GM12878 (cell line): Measurements from ENCODE around the gene ATRN. TPM values are rescaled to one million over a fixed set of nuclear protein-coding genes. Genes with fewer than 3 reads are reported as not detected.

ENCODE experiments used
- ATAC-seq: fragments of 200-7000 bp; cut with Tn5 transposase; 3 replicates; pipeline ENCODE4 v1.9.1; 2020; ENCODE audit warnings: mild to moderate bottlenecking, moderate library complexity
- BruUV-seq: library from RNA; stranded (reverse); fragments of 400-500 nt; replicated peaks from 2 replicates; lab custom pipeline; 2021; lab: Mats Ljungman, UMichigan
- CTCF ChIA-PET: fragments of 300-600 bp; sonication (Branson Sonifier 250); formaldehyde crosslinking; extraction: SDS; loops from one replicate; lab custom pipeline; 2021; ENCODE audit warnings: inconsistent platforms; lab: Yijun Ruan, JAX
- POLR2A ChIA-PET: fragments of 350-600 bp; formaldehyde crosslinking; extraction: SDS; loops from one replicate; lab custom pipeline; 2021; ENCODE audit warnings: inconsistent platforms; lab: Charles Lee
- RAD21 ChIA-PET: fragments of 300-600 bp; sonication (Branson Sonifier 250); formaldehyde crosslinking; loops from one replicate; lab custom pipeline; 2023; ENCODE audit warnings: antibody characterized with exemption; ENCODE audit not compliant: unreplicated experiment; lab: Charles Lee
- SMC1A ChIA-PET: fragments of 300-600 bp; sonication (Branson Sonifier 250); formaldehyde crosslinking; loops from one replicate; lab custom pipeline; 2023; ENCODE audit not compliant: unreplicated experiment, uncharacterized antibody; lab: Charles Lee
- DNase-seq: peaks from one replicate; pipeline ENCODE4 v3.0.0-alpha.2; 2011; ENCODE audit warnings: low read depth, low spot score
- FAIRE-seq: peaks from 3 replicates; lab custom pipeline; 2011; peaks lifted over from hg19 to GRCh38; lab: Jason Lieb, UNC
- H2AFZ ChIP-seq: 2 replicates; pipeline ENCODE4 v1.6.0; 2011; ENCODE audit warnings: low read depth, low read length, control low read depth; ENCODE audit not compliant: control insufficient read depth
- H3K27ac ChIP-seq: 2 replicates; pipeline ENCODE4 v1.5.1; 2011; ENCODE audit warnings: control low read depth; ENCODE audit not compliant: control insufficient read depth, insufficient read depth
- H3K27me3 ChIP-seq, 2 experiments: replicated peaks in 1 of 2; 2 replicates each; pipeline versions ENCODE4 v1.6.0 to v1.6.1; 2011; ENCODE audit warnings: low read length in 1 of 2; ENCODE audit not compliant: control insufficient read depth in 2 of 2, insufficient read depth in 2 of 2
- H3K36me3 ChIP-seq, 2 experiments: 2 replicates each; pipeline ENCODE4 v1.5.1; 2011; ENCODE audit warnings: low read length in 1 of 2; ENCODE audit not compliant: control insufficient read depth in 2 of 2, insufficient read depth in 2 of 2
- H3K4me1 ChIP-seq: 2 replicates; pipeline ENCODE4 v1.6.1; 2011; ENCODE audit warnings: mild to moderate bottlenecking, low read length, moderate library complexity, mixed read lengths; ENCODE audit not compliant: control insufficient read depth, insufficient read depth
- H3K4me2 ChIP-seq: 2 replicates; pipeline ENCODE4 v1.6.0; 2011; ENCODE audit warnings: control low read depth; ENCODE audit not compliant: control insufficient read depth, insufficient read depth
- H3K4me3 ChIP-seq: fragments of 200-600 bp; sonication (generic); 2 replicates; pipeline ENCODE4 v1.5.1; 2016
- H3K79me2 ChIP-seq: 2 replicates; pipeline ENCODE4 v1.6.0; 2011; ENCODE audit warnings: low read length; ENCODE audit not compliant: control insufficient read depth, insufficient read depth
- H3K9ac ChIP-seq: 2 replicates; pipeline ENCODE4 v1.8.0; 2011; ENCODE audit warnings: low read length, control low read depth, mixed read lengths; ENCODE audit not compliant: control insufficient read depth, insufficient read depth
- H3K9me3 ChIP-seq: replicated peaks from 3 replicates; pipeline ENCODE4 v1.5.1; 2011; ENCODE audit warnings: mild to moderate bottlenecking, low read length; ENCODE audit not compliant: control insufficient read depth, insufficient read depth
- H4K20me1 ChIP-seq: 2 replicates; pipeline ENCODE4 v1.6.0; 2011; ENCODE audit not compliant: control insufficient read depth, insufficient read depth
- BCL3 ChIP-seq: IDR thresholded peaks from 2 replicates; pipeline ENCODE4 v1.6.1; 2011; ENCODE audit warnings: borderline replicate concordance, low read depth, mild to moderate bottlenecking, moderate library complexity, low read length; ENCODE audit not compliant: insufficient read depth, poor library complexity, severe bottlenecking
- IRF4 ChIP-seq: IDR thresholded peaks from 2 replicates; pipeline ENCODE4 v1.6.1; 2011; ENCODE audit warnings: low read depth, low read length
- LARP7 ChIP-seq: fragments of 450-650 bp; IDR thresholded peaks from 2 replicates; pipeline ENCODE4 v1.6.1; 2017; ENCODE audit warnings: mild to moderate bottlenecking
- MAX ChIP-seq: IDR thresholded peaks from 2 replicates; pipeline ENCODE4 v1.6.1; 2012; ENCODE audit warnings: low read depth, low read length, improper control_type of control experiment
- MYB ChIP-seq: fragments of 150-350 bp; IDR thresholded peaks from 2 replicates; pipeline ENCODE4 v1.6.1; 2014; ENCODE audit warnings: mild to moderate bottlenecking, low read depth, low read length, borderline replicate concordance
- RCOR1 ChIP-seq: conservative IDR thresholded peaks from 2 replicates; pipeline ENCODE4 v1.6.1; 2012; ENCODE audit warnings: low read depth, low read length, improper control_type of control experiment
- SKIL ChIP-seq: fragments of 450-650 bp; IDR thresholded peaks from 2 replicates; pipeline ENCODE4 v1.6.1; 2017; ENCODE audit warnings: mild to moderate bottlenecking, low read depth, inconsistent platforms; ENCODE audit not compliant: poor library complexity, severe bottlenecking
- TCF12 ChIP-seq: IDR thresholded peaks from 2 replicates; pipeline ENCODE4 v1.6.1; 2011; ENCODE audit warnings: low read depth, mild to moderate bottlenecking, low read length
- USF1 ChIP-seq: IDR thresholded peaks from 2 replicates; pipeline ENCODE4 v1.6.1; 2011; ENCODE audit warnings: borderline replicate concordance, low read depth, mild to moderate bottlenecking, moderate library complexity, mixed read lengths, low read length; ENCODE audit not compliant: insufficient read depth; ENCODE audit errors: extremely low read length
- ZNF384 ChIP-seq: IDR thresholded peaks from 2 replicates; pipeline ENCODE4 v1.6.1; 2012; ENCODE audit warnings: low read depth, mild to moderate bottlenecking, low read length, improper control_type of control experiment, borderline replicate concordance
- WGBS: methylation state at CpG from one replicate; pipeline ENCODE4 v1.1.6; 2016; ENCODE audit warnings: low lambda C conversion rate; ENCODE audit not compliant: insufficient replicate concordance, insufficient coverage; ENCODE audit errors: missing lambda C conversion rate; 5-methylcytosine and 5-hydroxymethylcytosine counted together
- in situ Hi-C: fragments of 300-500 bp; cut with MboI; formaldehyde crosslinking; loops from 9 replicates; pipeline ENCODE4 v1.14.3; 2018; ENCODE audit warnings: mixed read lengths
- intact Hi-C: fragments of 100-400 bp; cut with micrococcal nuclease; formaldehyde crosslinking; loops from one replicate; pipeline ENCODE4 v1.14.2; 2022; ENCODE audit not compliant: unreplicated experiment
- polyA plus RNA-seq, 11 experiments: library from polyadenylated mRNA; depleted of rRNA in 4 of 11; unstranded in 6 of 11; stranded (reverse) in 5 of 11; fragments of >200 nt; fragmentation: Nextera tagmentation in 4 of 11; fragmentation: Illumina TruSeq in 1 of 11; extraction: Ambion mirVana in 4 of 11; extraction: Trizol in 1 of 11; gene quantifications; 1 replicate in 1 of 11; 2 replicates in 10 of 11; pipeline versions ENCODE4 v1.2.1 to v1.2.3, GENCODE V29; 2011 to 2016; ENCODE audit warnings: inconsistent platforms in 2 of 11, missing spikeins in 2 of 11, low read depth in 1 of 11
- total RNA-seq, 4 experiments: library from RNA; depleted of rRNA in 3 of 4; stranded (reverse); fragments of >200 nt in 3 of 4; fragmentation: Illumina TruSeq in 1 of 4; extraction: Trizol in 1 of 4; gene quantifications; 2 replicates each; pipeline versions ENCODE4 v1.2.1 to v1.2.3, GENCODE V29; 2013 to 2021

The ATRN gene
- total and polyA plus RNA-seq, 10 of the 15 experiments (the other 5 are each of a cell fraction or from before 2014, with no cell fraction given) = 0.71 to 11.6 (median 6.9) TPM

GRCh38 chr20:3663858-3664257, 193.0 kb downstream of the ATRN start:
- in situ Hi-C loops = no loop called here
- DNase-seq (no peak), FAIRE-seq (peak; percentile 52), ATAC-seq (no peak)
- TF ChIP-seq SKIL = no peak
- no peak for TF ChIP-seq TCF12
- TF ChIP-seq RCOR1 = no peak
- no peak for TF ChIP-seq MYB
- no peak for TF ChIP-seq ZNF384
- TF ChIP-seq LARP7 = no peak
- TF ChIP-seq MAX = no peak
- TF ChIP-seq IRF4 = no peak
- TF ChIP-seq USF1 = no peak
- TF ChIP-seq BCL3 = no peak
- 0 out of 2 replicates have a peak, but pooled peaks cover 5% of the 10 kb centered on the region for H4K20me1 ChIP-seq
- H3K4me2 ChIP-seq = no peak overlapping the region
- RAD21 ChIA-PET = no interaction called here
- H3K9ac ChIP-seq = no peak overlapping the region
- POLR2A ChIA-PET = no interaction called here
- no peak overlapping the region for H2AFZ ChIP-seq
- H3K27me3 ChIP-seq = peaks cover 6 to 11% of the 10 kb centered on the region in 2 experiments; a peak in 3 of 4 replicates
- 15% methylated on average over 2 of the region's 2 CpGs for WGBS
- SMC1A ChIA-PET = no interaction called here
- no peak overlapping the region for H3K27ac ChIP-seq
- H3K9me3 ChIP-seq = no peaks in the 10 kb centered on the region
- no peak overlapping the region for H3K4me3 ChIP-seq
- BruUV-seq = no TSS peak
- peaks cover 29% of the 10 kb centered on the region for H3K4me1 ChIP-seq
- H3K36me3 ChIP-seq = no peaks in the 10 kb centered on the region
- H3K79me2 ChIP-seq = no peaks in the 10 kb centered on the region
- intact Hi-C loops = no loop called here
- CTCF ChIA-PET = interaction anchor here (1.4 to 1.6 kb wide), 2 partner anchors 13 to 163 kb away, joined by 3 to 5 read pairs; no protein-coding TSS in a partner anchor
